ENCODE measurements around the gene ALDH1A2.
"Not testable (repeated sequence)": the region's sequence is repeated elsewhere in the genome, so short reads cannot be mapped to it uniquely, and the experiment has no call there.

ALDH1A2 gene

DNA sequence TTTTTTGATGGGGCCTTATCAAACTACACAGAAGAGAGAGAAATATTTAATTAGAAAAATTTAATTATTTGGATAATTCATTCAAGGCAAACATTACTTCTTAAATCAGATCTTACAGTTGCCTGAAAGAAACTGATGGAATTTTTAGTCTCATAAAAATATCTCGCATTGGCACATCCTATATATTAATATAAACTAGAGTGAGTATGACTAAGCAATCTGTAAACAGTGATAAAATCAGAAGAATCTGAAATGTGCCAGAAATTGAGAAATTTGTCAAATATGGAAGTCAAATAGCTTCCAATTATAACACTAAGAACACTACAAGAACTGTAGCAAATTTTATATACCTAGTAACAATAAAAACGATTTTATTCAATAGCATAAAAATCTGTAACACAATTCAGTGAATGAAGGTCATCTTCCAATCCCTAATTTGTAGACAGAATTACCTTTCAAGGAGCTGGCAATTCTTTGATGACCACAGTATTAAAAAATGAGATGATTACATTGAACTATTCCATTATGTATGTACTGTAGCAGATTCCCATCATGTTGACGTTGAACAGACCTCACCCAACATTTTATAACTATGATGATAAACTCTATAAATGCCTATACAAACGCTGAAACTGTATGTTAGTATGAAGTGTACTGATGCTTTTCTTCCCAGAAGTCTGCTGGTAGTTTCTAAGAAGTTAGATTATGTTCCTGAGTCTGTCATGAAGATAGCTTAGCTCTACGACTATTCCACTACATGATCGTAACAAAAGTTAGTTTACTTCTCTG is 63.0 kb downstream of the ALDH1A2 start:
- Histone ChIP-seq H3K4me1 (ENCODE audit: control insufficient read depth, insufficient read depth, low read length) (no peaks in the 10 kb centered on the region), H3K4me3 (ENCODE audit: insufficient read depth, low read depth, low read length) (no peak overlapping the region), H3K27me3 (ENCODE audit: control insufficient read depth, insufficient read depth, low read length, poor library complexity, severe bottlenecking) (no peaks in the 10 kb centered on the region), H3K9me3 (ENCODE audit: control insufficient read depth, low read length) (no peaks in the 10 kb centered on the region), H3K36me3 (ENCODE audit: control insufficient read depth, insufficient read depth, low read length) (no peaks in the 10 kb centered on the region), H3K27ac (ENCODE audit: insufficient read depth, low read depth, low read length, poor library complexity, severe bottlenecking) (no peak overlapping the region)
- 80 to 92% methylated on average over 4 of the region's 6 CpGs for WGBS, 2 experiments

- H3K36me3 ChIP-seq (ENCODE audit: control insufficient read depth, insufficient read depth, low read length); H3K4me1 ChIP-seq (ENCODE audit: control insufficient read depth, insufficient read depth, low read length); H3K4me3 ChIP-seq (ENCODE audit: insufficient read depth, low read depth, low read length); H3K27me3 ChIP-seq (ENCODE audit: control insufficient read depth, insufficient read depth, low read length, poor library complexity, severe bottlenecking); H3K9me3 ChIP-seq (ENCODE audit: control insufficient read depth, low read length); H3K27ac ChIP-seq (ENCODE audit: insufficient read depth, low read depth, low read length, poor library complexity, severe bottlenecking): not testable (repeated sequence)
- WGBS, 2 experiments: 89 to 91% methylated on average over 1 to 2 of the region's 2 CpGs
Observed at GRCh38 chr15:57999699-58000098, 65.8 kb downstream of the ALDH1A2 start.

DNA sequence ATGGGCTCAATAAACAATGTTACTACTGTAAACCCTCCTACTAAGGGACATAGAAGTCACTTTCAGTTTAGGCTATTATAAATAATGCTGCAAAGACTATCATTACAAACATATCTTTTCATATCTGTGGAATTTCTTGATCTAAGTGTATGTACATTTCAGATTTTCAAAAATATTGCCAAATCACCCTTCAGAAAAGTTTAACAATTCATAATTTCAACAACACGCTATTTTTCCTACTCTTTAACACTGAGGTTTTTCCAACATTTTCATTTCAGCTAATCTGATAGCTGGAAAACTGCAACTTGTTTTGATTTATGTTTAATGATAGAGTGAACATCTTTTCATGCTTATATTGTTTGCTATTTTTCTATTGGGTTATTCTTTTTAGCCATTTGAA is 69.0 kb downstream of the ALDH1A2 start:
- WGBS, 2 experiments: 86 to 100% methylated on average over 1 of the region's 1 CpG

DNA sequence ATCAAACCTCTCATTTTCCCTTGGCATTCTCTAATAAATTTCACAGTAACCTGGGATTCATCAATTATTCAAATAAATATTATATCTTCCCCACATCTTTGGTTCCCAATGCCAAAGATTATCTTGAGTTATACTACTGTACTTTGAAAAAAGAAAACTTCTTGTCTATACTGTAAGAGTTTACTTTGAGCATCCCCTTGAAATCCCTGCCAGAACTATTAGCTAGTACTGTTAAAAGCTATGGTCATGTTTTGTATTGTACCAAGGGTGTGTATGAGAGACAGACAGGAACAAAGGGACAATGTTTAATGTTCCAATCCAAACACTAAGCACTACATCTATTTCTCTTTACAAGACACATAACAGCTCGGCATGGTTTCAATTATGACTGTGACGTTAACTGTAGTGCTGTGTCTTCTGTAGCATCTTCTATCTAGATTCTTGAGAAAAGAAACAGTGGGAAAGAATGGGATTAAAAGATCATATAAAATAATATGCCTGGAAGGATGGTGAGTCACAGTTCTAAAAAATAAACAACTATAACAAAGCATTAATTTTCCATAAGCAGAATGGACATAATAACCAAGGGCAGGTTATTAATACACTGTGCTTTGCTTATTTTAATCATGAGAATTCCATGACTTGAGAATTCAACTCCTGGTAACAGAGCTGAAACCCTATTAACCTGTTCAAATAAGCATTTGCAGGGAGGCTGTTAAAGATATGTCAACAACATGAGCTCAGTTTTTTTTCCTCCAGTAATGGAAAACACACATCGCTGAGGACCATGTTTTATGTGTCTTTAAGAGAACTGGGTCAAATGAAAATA is 71.1 kb downstream of the ALDH1A2 start:
- Histone ChIP-seq H3K4me1 (ENCODE audit: control insufficient read depth, insufficient read depth, low read length) (no peaks in the 10 kb centered on the region), H3K4me3 (ENCODE audit: insufficient read depth, low read depth, low read length) (no peak overlapping the region), H3K9me3 (ENCODE audit: control insufficient read depth, low read length) (no peaks in the 10 kb centered on the region), H3K36me3 (ENCODE audit: control insufficient read depth, insufficient read depth, low read length) (no peaks in the 10 kb centered on the region), H3K27me3 (ENCODE audit: control insufficient read depth, insufficient read depth, low read length, poor library complexity, severe bottlenecking) (no peaks in the 10 kb centered on the region), H3K27ac (ENCODE audit: insufficient read depth, low read depth, low read length, poor library complexity, severe bottlenecking) (no peak overlapping the region)
- 91 to 96% methylated on average over 3 of the region's 3 CpGs for WGBS, 2 experiments

More for the DNA sequence above, 69.0 kb downstream of the ALDH1A2 start:
- Histone ChIP-seq H3K9me3 (ENCODE audit: control insufficient read depth, low read length) (no peaks in the 10 kb centered on the region), H3K36me3 (ENCODE audit: control insufficient read depth, insufficient read depth, low read length) (no peaks in the 10 kb centered on the region), H3K27ac (ENCODE audit: insufficient read depth, low read depth, low read length, poor library complexity, severe bottlenecking) (no peak overlapping the region), H3K4me3 (ENCODE audit: insufficient read depth, low read depth, low read length) (no peak overlapping the region), H3K27me3 (ENCODE audit: control insufficient read depth, insufficient read depth, low read length, poor library complexity, severe bottlenecking) (no peaks in the 10 kb centered on the region), H3K4me1 (ENCODE audit: control insufficient read depth, insufficient read depth, low read length) (no peaks in the 10 kb centered on the region)

DNA sequence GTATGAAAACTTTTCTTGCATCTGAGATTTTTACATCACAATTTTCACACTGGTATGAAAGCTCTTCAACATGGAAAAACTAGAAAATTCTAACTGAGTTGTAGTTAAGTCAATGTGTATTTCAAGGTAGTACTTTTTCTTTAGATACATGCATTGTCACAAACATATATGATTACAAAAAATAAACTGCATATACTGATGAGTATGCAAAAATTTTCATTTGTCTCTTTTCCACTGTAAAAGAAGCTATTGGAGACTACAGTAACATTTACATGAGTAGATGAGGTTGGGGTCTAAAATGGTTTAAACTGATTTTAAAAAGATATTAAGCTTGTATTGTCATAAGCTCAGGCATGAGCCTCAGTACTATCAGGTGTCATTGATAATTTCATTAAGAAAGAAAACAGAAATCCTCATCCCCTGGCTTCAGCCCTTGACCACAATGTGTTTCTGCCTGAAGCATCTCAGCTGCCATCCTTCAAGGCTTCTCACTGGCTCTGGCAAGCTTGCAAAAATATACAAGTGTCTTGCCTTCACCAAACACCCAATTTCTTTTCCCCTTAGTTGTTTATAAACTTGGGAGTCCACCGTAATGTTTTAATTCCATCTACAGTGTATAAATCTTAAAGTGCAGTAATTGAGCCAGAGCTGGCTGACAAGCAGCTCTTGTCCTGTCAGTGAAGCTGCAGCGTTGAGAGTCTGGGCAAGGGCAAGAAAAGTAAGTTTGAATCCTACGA is 71.9 kb downstream of the ALDH1A2 start:
- H3K4me1 ChIP-seq (ENCODE audit: control insufficient read depth, insufficient read depth, low read length): no peaks in the 10 kb centered on the region
- H3K9me3 ChIP-seq (ENCODE audit: control insufficient read depth, low read length): no peaks in the 10 kb centered on the region
- H3K27me3 ChIP-seq (ENCODE audit: control insufficient read depth, insufficient read depth, low read length, poor library complexity, severe bottlenecking): no peaks in the 10 kb centered on the region
- no peak overlapping the region for H3K27ac ChIP-seq (ENCODE audit: insufficient read depth, low read depth, low read length, poor library complexity, severe bottlenecking)
- H3K4me3 ChIP-seq (ENCODE audit: insufficient read depth, low read depth, low read length): no peak overlapping the region
- 89 to 92% methylated on average over 2 to 3 of the region's 3 CpGs for WGBS, 2 experiments
- H3K36me3 ChIP-seq (ENCODE audit: control insufficient read depth, insufficient read depth, low read length): no peaks in the 10 kb centered on the region

- Histone ChIP-seq H3K9me3 (ENCODE audit: control insufficient read depth, low read length) (no peaks in the 10 kb centered on the region), H3K27me3 (ENCODE audit: control insufficient read depth, insufficient read depth, low read length, poor library complexity, severe bottlenecking) (no peaks in the 10 kb centered on the region), H3K36me3 (ENCODE audit: control insufficient read depth, insufficient read depth, low read length) (no peaks in the 10 kb centered on the region), H3K4me3 (ENCODE audit: insufficient read depth, low read depth, low read length) (no peak overlapping the region), H3K4me1 (ENCODE audit: control insufficient read depth, insufficient read depth, low read length) (no peaks in the 10 kb centered on the region), H3K27ac (ENCODE audit: insufficient read depth, low read depth, low read length, poor library complexity, severe bottlenecking) (no peak overlapping the region)
- WGBS, 2 experiments: 92 to 93% methylated on average over 6 of the region's 6 CpGs
Observed at GRCh38 chr15:57992761-57993355, 72.7 kb downstream of the ALDH1A2 start.

DNA sequence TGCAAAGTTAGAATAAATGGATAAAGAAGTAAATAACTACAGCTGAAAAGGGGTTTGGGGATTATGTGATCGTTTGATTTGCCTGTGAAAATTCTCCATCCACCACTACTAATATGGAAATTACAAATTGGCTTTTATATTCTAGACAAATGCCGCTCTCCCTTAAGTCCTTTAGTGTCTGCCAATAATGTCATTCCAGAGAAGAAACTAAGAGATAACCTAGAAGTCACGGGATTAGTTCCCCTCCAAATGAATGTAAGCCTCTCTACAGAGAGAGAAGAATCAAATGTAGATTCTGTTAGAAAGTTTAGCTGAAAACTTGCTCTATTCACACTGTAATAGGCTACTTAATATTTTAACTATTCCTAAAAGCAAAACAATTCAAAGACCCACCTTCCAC is 92.0 kb downstream of the ALDH1A2 start:
- Histone ChIP-seq H3K27me3 (ENCODE audit: control insufficient read depth, insufficient read depth, low read length, poor library complexity, severe bottlenecking) (no peaks in the 10 kb centered on the region), H3K27ac (ENCODE audit: insufficient read depth, low read depth, low read length, poor library complexity, severe bottlenecking) (no peak overlapping the region), H3K4me1 (ENCODE audit: control insufficient read depth, insufficient read depth, low read length) (no peaks in the 10 kb centered on the region), H3K36me3 (ENCODE audit: control insufficient read depth, insufficient read depth, low read length) (no peaks in the 10 kb centered on the region), H3K9me3 (ENCODE audit: control insufficient read depth, low read length) (no peaks in the 10 kb centered on the region), H3K4me3 (ENCODE audit: insufficient read depth, low read depth, low read length) (no peak overlapping the region)
- 94 to 96% methylated on average over 2 to 3 of the region's 3 CpGs for WGBS, 2 experiments

GRCh38 chr15:57972864-57973263 is 92.6 kb downstream of the ALDH1A2 start:
- Histone ChIP-seq H3K27me3 (ENCODE audit: control insufficient read depth, insufficient read depth, low read length, poor library complexity, severe bottlenecking) (no peaks in the 10 kb centered on the region), H3K4me1 (ENCODE audit: control insufficient read depth, insufficient read depth, low read length) (no peaks in the 10 kb centered on the region), H3K27ac (ENCODE audit: insufficient read depth, low read depth, low read length, poor library complexity, severe bottlenecking) (no peak overlapping the region), H3K4me3 (ENCODE audit: insufficient read depth, low read depth, low read length) (no peak overlapping the region), H3K9me3 (ENCODE audit: control insufficient read depth, low read length) (no peaks in the 10 kb centered on the region), H3K36me3 (ENCODE audit: control insufficient read depth, insufficient read depth, low read length) (no peaks in the 10 kb centered on the region)
- WGBS, 2 experiments: 91 to 96% methylated on average over 2 of the region's 2 CpGs

- no peaks in the 10 kb centered on the region for H3K36me3 ChIP-seq (ENCODE audit: control insufficient read depth, insufficient read depth, low read length)
- no peak overlapping the region for H3K27ac ChIP-seq (ENCODE audit: insufficient read depth, low read depth, low read length, poor library complexity, severe bottlenecking)
- no peaks in the 10 kb centered on the region for H3K27me3 ChIP-seq (ENCODE audit: control insufficient read depth, insufficient read depth, low read length, poor library complexity, severe bottlenecking)
- H3K4me1 ChIP-seq (ENCODE audit: control insufficient read depth, insufficient read depth, low read length): no peaks in the 10 kb centered on the region
- no peaks in the 10 kb centered on the region for H3K9me3 ChIP-seq (ENCODE audit: control insufficient read depth, low read length)
- no peak overlapping the region for H3K4me3 ChIP-seq (ENCODE audit: insufficient read depth, low read depth, low read length)
Observed at GRCh38 chr15:57969996-57970395, 95.5 kb downstream of the ALDH1A2 start.

DNA sequence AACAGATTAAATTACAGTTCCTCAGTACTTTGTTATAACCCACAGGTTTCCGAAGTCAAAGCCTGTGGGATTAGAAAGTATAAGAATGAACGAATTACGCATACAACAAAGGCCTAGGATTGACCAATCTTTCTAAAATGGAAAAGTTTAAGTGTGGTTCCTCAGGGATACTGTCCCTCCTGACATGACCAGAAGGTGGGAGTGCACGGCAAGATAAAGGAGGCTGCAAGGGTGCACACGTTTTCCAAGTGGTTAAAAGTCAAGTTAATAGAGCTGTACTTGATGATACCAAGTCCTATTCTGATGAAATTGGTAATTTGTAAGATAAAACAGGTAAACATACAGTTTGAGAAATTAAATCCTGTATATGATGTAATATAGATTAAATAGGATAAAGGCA is 96.2 kb downstream of the ALDH1A2 start:
- no peaks in the 10 kb centered on the region for H3K27me3 ChIP-seq (ENCODE audit: control insufficient read depth, insufficient read depth, low read length, poor library complexity, severe bottlenecking)
- no peaks in the 10 kb centered on the region for H3K9me3 ChIP-seq (ENCODE audit: control insufficient read depth, low read length)
- H3K27ac ChIP-seq (ENCODE audit: insufficient read depth, low read depth, low read length, poor library complexity, severe bottlenecking): no peak overlapping the region
- no peak overlapping the region for H3K4me3 ChIP-seq (ENCODE audit: insufficient read depth, low read depth, low read length)
- WGBS, 2 experiments: 79 to 83% methylated on average over 5 of the region's 5 CpGs
- H3K36me3 ChIP-seq (ENCODE audit: control insufficient read depth, insufficient read depth, low read length): no peaks in the 10 kb centered on the region
- H3K4me1 ChIP-seq (ENCODE audit: control insufficient read depth, insufficient read depth, low read length): no peaks in the 10 kb centered on the region
